Stimulated activated CD8-positive, alpha-beta memory T cell treated with anti-CD3 and anti-CD28 coated beads, Interleukin-4, amount 100 ng/mL, for 48 hours (primary cell): ENCODE measurements around the gene HOXB6.
A peak's percentile ranks its signal among the peaks of the same experiment; 100 is the strongest.

Source experiments
- DNase-seq: peaks from one replicate; pipeline ENCODE4 v3.0.0-alpha.2; 2020

Gene HOXB6

GRCh38 chr17:48634493-48635208, 29.9 kb upstream of the HOXB6 start:
- DNase-seq, result no peak

DNA sequence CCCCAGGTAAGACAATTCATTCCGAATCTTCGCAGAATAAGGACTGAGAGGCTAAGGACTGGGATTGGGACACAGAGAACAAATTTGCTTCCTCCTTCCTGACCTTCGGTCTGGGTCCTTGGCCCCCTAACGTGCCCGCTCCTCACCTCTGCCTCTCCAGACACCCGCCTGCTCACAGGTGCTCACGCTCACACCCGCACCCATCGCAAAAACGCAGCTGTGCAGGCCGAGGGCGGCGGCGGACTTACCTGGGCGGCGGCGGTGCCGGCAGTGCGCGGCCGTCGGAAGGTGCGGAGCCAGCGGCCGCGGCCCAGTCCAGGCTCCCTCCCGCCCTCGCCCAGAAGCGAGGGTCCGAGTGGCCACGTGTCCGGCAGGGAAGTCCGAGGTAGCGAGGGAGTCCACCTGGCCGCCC, 28.5 kb upstream of the HOXB6 start:
- DNase-seq, result no peak

- DNase-seq, result no peak
These were observed 27.9 kb upstream of the HOXB6 start for GRCh38 chr17:48632579-48633265.

DNA sequence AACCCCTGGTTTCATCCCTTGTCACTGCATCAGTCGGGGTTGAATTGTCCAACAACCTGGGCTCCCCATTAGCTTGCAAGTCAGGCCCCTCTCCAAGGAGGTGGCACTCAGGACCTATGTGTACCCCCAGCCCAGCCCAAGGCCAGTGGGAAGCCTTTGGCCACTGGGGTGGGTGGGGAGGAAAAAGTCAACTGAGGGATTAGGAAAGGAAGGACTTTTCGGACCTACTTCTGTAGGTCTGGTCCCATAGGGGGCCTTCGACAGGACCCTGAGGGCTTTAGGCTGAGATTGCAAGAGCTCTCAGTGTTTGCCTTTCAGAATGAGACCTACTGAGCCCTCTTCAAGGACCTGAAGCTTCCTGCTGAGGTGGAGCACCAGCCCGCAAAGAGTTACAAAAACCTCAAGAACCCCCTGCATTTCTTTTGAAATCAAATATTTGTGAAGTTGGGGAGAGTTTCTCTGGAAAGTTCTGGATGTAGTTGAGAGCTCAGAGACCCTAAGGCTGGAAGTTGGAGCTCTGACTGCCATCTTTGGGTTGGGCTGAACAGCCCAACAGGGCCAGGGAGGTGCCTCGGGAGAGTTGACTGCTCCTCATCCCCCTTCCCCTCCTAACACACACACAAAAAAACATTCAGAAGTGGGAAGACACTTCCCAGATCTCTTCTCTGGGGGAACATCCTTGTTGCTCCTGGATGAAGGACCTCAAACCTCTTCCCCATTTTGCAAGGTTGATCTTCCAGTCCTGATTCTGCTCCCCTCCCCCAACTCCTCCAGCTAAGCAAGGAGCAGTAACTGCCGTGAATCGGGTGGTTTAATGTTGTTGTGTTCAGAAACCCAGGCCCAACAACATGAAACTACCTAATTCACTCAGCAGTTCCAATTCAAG, 27.1 kb upstream of the HOXB6 start:
- no peak for DNase-seq

DNA sequence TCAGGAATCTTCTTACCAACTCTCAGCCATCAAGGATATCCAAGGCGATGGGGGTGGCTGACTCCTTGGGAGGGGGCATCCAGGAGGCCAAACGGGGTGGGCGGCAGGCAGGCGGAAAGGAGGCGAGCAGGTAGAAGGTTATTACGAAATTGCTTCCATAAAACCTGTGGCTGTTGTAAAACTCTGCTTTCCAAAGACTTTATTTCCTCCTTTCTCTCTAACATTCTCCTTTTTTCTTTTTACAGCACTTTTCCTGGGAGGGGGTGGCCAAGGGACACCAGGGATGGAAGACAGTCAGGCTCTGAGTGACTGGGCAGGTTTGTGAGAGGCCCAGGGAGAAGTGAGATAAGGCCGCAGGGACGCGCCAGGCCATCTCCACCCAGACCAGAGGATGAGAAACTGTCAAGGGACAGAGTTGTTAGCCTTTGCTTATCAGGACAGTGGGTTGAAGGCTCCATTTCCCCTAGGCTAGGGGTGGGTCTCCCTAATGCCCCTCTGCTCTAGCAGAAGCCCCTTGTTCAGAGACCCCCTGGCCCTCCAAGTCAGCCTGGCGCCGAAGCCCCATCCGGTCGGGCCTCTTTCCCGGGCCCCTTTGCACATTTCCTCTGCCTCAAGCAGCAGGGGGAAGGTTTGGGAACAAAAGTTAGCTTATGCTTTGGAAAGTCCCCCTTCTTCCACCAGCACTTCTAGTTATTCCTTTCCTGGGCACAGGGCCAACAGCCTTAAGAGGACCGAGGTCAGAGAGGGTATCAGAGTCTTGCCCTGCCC, 26.3 kb upstream of the HOXB6 start:
- no peak for DNase-seq

- no peak for DNase-seq
These were observed 25.5 kb upstream of the HOXB6 start for GRCh38 chr17:48630009-48630924.

GRCh38 chr17:48629411-48629759, 24.6 kb upstream of the HOXB6 start:
- no peak for DNase-seq

GRCh38 chr17:48628649-48629410, 24.0 kb upstream of the HOXB6 start:
- DNase-seq, result no peak

- DNase-seq, result no peak
These were observed 23.1 kb upstream of the HOXB6 start for GRCh38 chr17:48627623-48628521.

DNA sequence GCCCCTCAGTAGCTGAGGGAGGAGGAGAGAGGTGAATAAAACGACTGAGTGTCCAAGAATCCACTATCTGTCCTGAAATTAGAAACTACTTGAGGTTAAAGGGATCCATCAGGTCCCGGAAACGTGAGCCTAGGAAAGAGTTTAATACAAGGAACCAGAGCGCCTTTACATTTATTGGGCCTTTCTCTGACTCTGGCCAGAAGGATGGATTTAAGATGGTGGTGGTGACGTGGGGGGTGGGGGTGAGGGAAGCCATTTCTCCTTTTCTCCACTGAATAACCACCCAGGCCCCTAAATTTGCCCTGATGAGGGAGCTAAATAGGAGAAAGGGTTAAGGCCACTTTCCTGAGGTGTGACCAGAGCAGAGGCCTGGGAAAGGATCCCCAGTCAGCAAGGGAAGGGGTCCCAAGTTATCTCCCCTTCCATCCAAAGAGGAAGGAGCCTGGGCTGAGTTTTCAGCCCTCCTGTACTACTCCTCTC, 22.4 kb upstream of the HOXB6 start:
- no peak for DNase-seq

GRCh38 chr17:48626245-48627117, 21.7 kb upstream of the HOXB6 start, which contains the start of gene HOXB9:
TSS of gene HOXB9 (minus strand) at chr17:48626358. CDS start at chr17:48626269, 89 bp downstream.
- DNase-seq, result peak; percentile 65

- peak; percentile 55 for DNase-seq
These were observed 20.9 kb upstream of the HOXB6 start for GRCh38 chr17:48625495-48626244.

DNA sequence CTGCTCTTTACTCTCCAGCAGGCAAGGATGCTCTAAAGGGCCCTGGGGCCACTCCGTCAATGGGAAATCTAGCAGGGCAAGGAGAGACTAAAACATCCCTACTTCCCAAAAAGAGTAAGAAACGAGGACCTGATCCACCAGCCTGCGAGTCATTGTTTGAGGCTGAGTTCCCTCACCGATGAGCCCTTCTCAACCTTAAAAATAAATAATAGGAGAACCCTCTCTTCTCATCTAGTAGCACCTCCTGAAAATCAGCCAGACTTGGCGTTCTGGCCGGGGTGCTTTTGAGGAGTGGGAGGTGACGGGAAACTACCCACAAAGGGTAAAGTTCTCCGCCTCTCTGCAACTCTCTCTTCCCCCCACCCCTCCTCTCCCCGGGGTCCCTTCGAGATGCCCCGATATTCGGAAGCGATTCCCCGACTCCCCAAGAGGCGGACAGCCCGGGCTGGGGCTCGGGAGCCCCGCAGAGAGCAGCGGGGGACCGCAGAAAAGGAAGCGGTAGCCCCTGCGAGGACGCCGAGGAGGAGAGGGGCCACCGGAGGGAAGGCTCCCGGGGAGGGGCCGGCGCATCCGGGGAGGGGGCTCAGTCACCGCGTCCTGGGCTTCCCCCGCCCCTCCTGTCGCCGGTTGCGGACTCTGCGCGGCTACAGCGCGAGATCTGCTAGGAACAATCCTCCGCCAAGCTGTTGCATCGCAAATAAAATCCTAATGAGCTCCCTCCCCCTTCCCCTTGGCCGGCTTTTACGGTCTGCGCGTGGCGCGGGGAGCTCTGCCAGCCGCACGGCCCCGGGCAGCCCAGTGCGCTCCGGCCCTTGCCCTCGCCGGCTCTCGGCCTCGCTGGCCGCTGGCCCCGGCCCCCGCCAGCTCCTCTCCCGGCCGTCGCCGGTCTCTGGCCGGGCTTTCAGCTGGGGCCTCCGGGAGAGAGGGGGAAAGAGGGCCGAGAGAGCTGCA, 20.0 kb upstream of the HOXB6 start:
- DNase-seq, result no peak

DNA sequence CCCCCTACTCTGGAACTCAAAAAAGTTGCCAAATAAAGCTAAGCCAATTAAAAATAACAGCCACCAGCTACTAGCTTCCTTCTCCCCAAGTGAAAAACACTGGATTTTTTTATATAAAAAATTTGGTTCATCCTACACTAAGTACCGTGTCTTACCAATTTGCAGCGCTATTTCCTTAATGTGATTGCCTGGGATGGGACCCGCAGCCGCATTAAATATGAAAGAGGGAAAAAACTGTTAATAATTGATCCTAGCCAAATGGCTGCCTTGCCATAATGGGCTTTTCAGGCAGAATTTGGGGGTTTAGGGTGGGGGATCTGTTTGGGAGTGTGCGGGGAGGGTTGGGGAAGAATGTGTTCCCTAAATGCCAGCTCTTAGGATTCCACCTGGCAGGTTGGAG, 19.3 kb upstream of the HOXB6 start:
- DNase-seq, result no peak

- no peak for DNase-seq
These were observed 18.8 kb upstream of the HOXB6 start for GRCh38 chr17:48623583-48623982.

- DNase-seq, result no peak
These were observed 18.1 kb upstream of the HOXB6 start for GRCh38 chr17:48622857-48623256.
